Spinal cord (tissue), 10 donors: Measurements from ENCODE around the gene ACOX3. TPM values are rescaled to one million over a fixed set of nuclear protein-coding genes. Genes with fewer than 3 reads are reported as not detected.
A peak's percentile ranks its signal among the peaks of the same experiment; 100 is the strongest.

Experiments used
- DNase-seq, 6 donors: peaks; one replicate each; pipeline versions ENCODE4 v3.0.0 to v3.0.0-alpha.2; 2013 to 2015; ENCODE audit warnings: low spot score in 6 of 6, low read depth in 4 of 6
- H3K27ac ChIP-seq: one replicate; pipeline ENCODE4 v1.5.1; 2013; ENCODE audit warnings: low read depth, low read length, control low read depth
- H3K27me3 ChIP-seq: one replicate; pipeline ENCODE4 v1.6.1; 2013; ENCODE audit warnings: low read length; ENCODE audit not compliant: control insufficient read depth, insufficient read depth
- H3K36me3 ChIP-seq: one replicate; pipeline ENCODE4 v1.6.1; 2013; ENCODE audit warnings: low read length; ENCODE audit not compliant: control insufficient read depth, insufficient read depth
- H3K4me1 ChIP-seq: one replicate; pipeline ENCODE4 v1.6.1; 2013; ENCODE audit warnings: low read length; ENCODE audit not compliant: control insufficient read depth, insufficient read depth
- H3K4me3 ChIP-seq: one replicate; pipeline ENCODE4 v1.5.1; 2013; ENCODE audit warnings: low read depth, low read length, control low read depth
- H3K9me3 ChIP-seq: one replicate; pipeline ENCODE4 v1.6.1; 2013; ENCODE audit warnings: low read length; ENCODE audit not compliant: control insufficient read depth, insufficient read depth
- WGBS: methylation state at CpG from one replicate; pipeline ENCODE4 v1.1.5; 2013; ENCODE audit warnings: missing lambda C conversion rate; ENCODE audit not compliant: insufficient coverage; 5-methylcytosine and 5-hydroxymethylcytosine counted together
- polyA plus RNA-seq, 2 donors: library from polyadenylated mRNA; unstranded; fragments of 120-200 nt; gene quantifications; one replicate each; pipeline ENCODE4 v1.2.1, GENCODE V29; 2013; ENCODE audit not compliant: insufficient read length in 2 of 2
- total RNA-seq, 2 donors: library from RNA; depleted of rRNA in 1 of 2; stranded (reverse); fragments of 120-200 nt in 1 of 2; fragments of >200 nt in 1 of 2; gene quantifications; one replicate each; pipeline versions ENCODE4 v1.2.3 to v1.2.4, GENCODE V29; 2013 to 2014
- donor health status: healthy.

ACOX3 gene
- total and polyA plus RNA-seq, 4 donors, result 21.2 to 28.7 (median 23.6) TPM

GRCh38 chr4:8438743-8439142, 1.8 kb downstream of the ACOX3 start:
- no peaks in the 10 kb centered on the region for H3K9me3 ChIP-seq
- no peaks in the 10 kb centered on the region for H3K27me3 ChIP-seq
- H3K27ac ChIP-seq, result peak overlapping the region; percentile 19
- H3K4me1 ChIP-seq, result peaks cover 24% of the 10 kb centered on the region
- H3K36me3 ChIP-seq, result peaks cover 5% of the 10 kb centered on the region
- 70% methylated on average over 8 of the region's 11 CpGs for WGBS
- DNase-seq, result no peak
- H3K4me3 ChIP-seq, result no peak overlapping the region

GRCh38 chr4:8437281-8437680, 3.2 kb downstream of the ACOX3 start:
- Histone ChIP-seq H3K27ac (peak overlapping the region; percentile 78), H3K4me3 (peak overlapping the region; percentile 26), H3K36me3 (no peaks in the 10 kb centered on the region), H3K27me3 (no peaks in the 10 kb centered on the region), H3K9me3 (no peaks in the 10 kb centered on the region), H3K4me1 (peaks cover 15% of the 10 kb centered on the region)
- peak in 4 of 6 donors; percentile 9 to 54 (median 28) for DNase-seq
- WGBS, result 19% methylated on average over 13 of the region's 13 CpGs

GRCh38 chr4:8435656-8436121, 4.8 kb downstream of the ACOX3 start:
- Histone ChIP-seq H3K36me3 (no peaks in the 10 kb centered on the region), H3K27ac (no peak overlapping the region), H3K27me3 (no peaks in the 10 kb centered on the region), H3K9me3 (no peaks in the 10 kb centered on the region), H3K4me1 (peaks cover 7% of the 10 kb centered on the region), H3K4me3 (peak overlapping the region; percentile 26)
- WGBS, result 48% methylated on average over 5 of the region's 5 CpGs
- no peak for DNase-seq

- Histone ChIP-seq H3K36me3 (no peaks in the 10 kb centered on the region), H3K27ac (no peak overlapping the region), H3K9me3 (no peaks in the 10 kb centered on the region), H3K4me1 (peaks cover 7% of the 10 kb centered on the region), H3K4me3 (no peak overlapping the region), H3K27me3 (no peaks in the 10 kb centered on the region)
- no peak for DNase-seq
- 71% methylated on average over 19 of the region's 21 CpGs for WGBS
These were observed 6.1 kb downstream of the ACOX3 start for GRCh38 chr4:8434251-8435073.

- Histone ChIP-seq H3K36me3 (no peaks in the 10 kb centered on the region), H3K9me3 (no peaks in the 10 kb centered on the region), H3K27me3 (no peaks in the 10 kb centered on the region), H3K27ac (no peak overlapping the region), H3K4me1 (peaks cover 12% of the 10 kb centered on the region), H3K4me3 (no peak overlapping the region)
- 33% methylated on average over 2 of the region's 5 CpGs for WGBS
- peak in 1 of 6 donors; percentile 1 for DNase-seq
These were observed 7.4 kb downstream of the ACOX3 start for GRCh38 chr4:8433136-8433535.

- no peaks in the 10 kb centered on the region for H3K36me3 ChIP-seq
- H3K4me3 ChIP-seq, result no peak overlapping the region
- no peaks in the 10 kb centered on the region for H3K9me3 ChIP-seq
- WGBS, result 51% methylated on average over 2 of the region's 5 CpGs
- no peak for DNase-seq
- no peaks in the 10 kb centered on the region for H3K27me3 ChIP-seq
- no peak overlapping the region for H3K27ac ChIP-seq
- H3K4me1 ChIP-seq, result peaks cover 18% of the 10 kb centered on the region
These were observed 9.0 kb downstream of the ACOX3 start for GRCh38 chr4:8431553-8431952.

GRCh38 chr4:8428288-8429097, 12.0 kb downstream of the ACOX3 start:
- WGBS, result 2% methylated on average over 56 of the region's 56 CpGs
- no peaks in the 10 kb centered on the region for H3K36me3 ChIP-seq
- H3K4me1 ChIP-seq, result peaks cover 18% of the 10 kb centered on the region
- peak; percentile 73 to 96 (median 84) for DNase-seq
- H3K27ac ChIP-seq, result peak overlapping the region; percentile 71
- no peaks in the 10 kb centered on the region for H3K9me3 ChIP-seq
- H3K27me3 ChIP-seq, result no peaks in the 10 kb centered on the region
- H3K4me3 ChIP-seq, result peak overlapping the region; percentile 81

- no peaks in the 10 kb centered on the region for H3K36me3 ChIP-seq
- no peaks in the 10 kb centered on the region for H3K9me3 ChIP-seq
- no peaks in the 10 kb centered on the region for H3K27me3 ChIP-seq
- DNase-seq, result peak in 3 of 6 donors; percentile 20 to 69 (median 51)
- peaks cover 18% of the 10 kb centered on the region for H3K4me1 ChIP-seq
- 3% methylated on average over 19 of the region's 21 CpGs for WGBS
- peak overlapping the region; percentile 71 for H3K27ac ChIP-seq
- peak overlapping the region; percentile 81 for H3K4me3 ChIP-seq
These were observed 12.7 kb downstream of the ACOX3 start for GRCh38 chr4:8427761-8428287.

- 92% methylated on average over 14 of the region's 17 CpGs for WGBS
- H3K27ac ChIP-seq, result no peak overlapping the region
These were observed 13.3 kb downstream of the ACOX3 start for GRCh38 chr4:8427262-8427661.

More at GRCh38 chr4:8427262-8427661, 13.3 kb downstream of the ACOX3 start:
- DNase-seq, result no peak
- peaks cover 18% of the 10 kb centered on the region for H3K4me1 ChIP-seq
- no peaks in the 10 kb centered on the region for H3K27me3 ChIP-seq
- H3K9me3 ChIP-seq, result no peaks in the 10 kb centered on the region
- H3K4me3 ChIP-seq, result peak overlapping the region; percentile 81
- no peaks in the 10 kb centered on the region for H3K36me3 ChIP-seq
